HepG2 (cell line): ENCODE results near the gene SPAG9. TPM values are rescaled to one million over a fixed set of nuclear protein-coding genes. Genes with fewer than 3 reads are reported as not detected.

Source experiments
- CC2D1A ChIP-seq: sonication (generic); formaldehyde crosslinking; IDR thresholded peaks from 2 replicates; pipeline ENCODE4 v1.8.1; 2023; ENCODE audit warnings: mild to moderate bottlenecking, missing genetic modification reagents
- CEBPG ChIP-seq: IDR thresholded peaks from 2 replicates; pipeline ENCODE4 v1.6.1; 2016
- CREB1 ChIP-seq, 2 experiments: fragments of 450-650 bp in 1 of 2; IDR thresholded peaks; 2 replicates each; pipeline ENCODE4 v1.6.1; 2016 to 2017; ENCODE audit warnings: control low read depth in 1 of 2, mild to moderate bottlenecking in 1 of 2, missing compliant biosample characterization in 1 of 2, missing genetic modification characterization in 1 of 2
- MAFG ChIP-seq: sonication (generic); formaldehyde crosslinking; IDR thresholded peaks from 2 replicates; pipeline ENCODE4 v1.5.1; 2020; ENCODE audit warnings: mild to moderate bottlenecking, missing genetic modification reagents
- MED1 ChIP-seq: sonication (generic); formaldehyde crosslinking; IDR thresholded peaks from 2 replicates; pipeline ENCODE4 v1.4.0; 2020; ENCODE audit warnings: missing genetic modification reagents
- NCOA2 ChIP-seq: sonication (generic); formaldehyde crosslinking; IDR thresholded peaks from 2 replicates; pipeline ENCODE4 v1.8.0; 2022; ENCODE audit warnings: inconsistent platforms
- PCBP1 ChIP-seq: fragments of 200-400 bp; formaldehyde crosslinking; IDR thresholded peaks from 2 replicates; pipeline ENCODE4 v1.6.1; 2017; ENCODE audit warnings: mild to moderate bottlenecking, low read depth, low read length, borderline replicate concordance
- PPARG ChIP-seq: conservative IDR thresholded peaks from 2 replicates; pipeline ENCODE4 v1.6.1; 2016; ENCODE audit warnings: missing biosample characterization, missing genetic modification reagents
- SAP130 ChIP-seq: IDR thresholded peaks from 2 replicates; pipeline ENCODE4 v1.6.1; 2016; ENCODE audit warnings: low read depth
- SP4 ChIP-seq: sonication (generic); formaldehyde crosslinking; IDR thresholded peaks from 2 replicates; pipeline ENCODE4 v1.8.1; 2023; ENCODE audit warnings: mild to moderate bottlenecking, missing genetic modification reagents
- ZNF562 ChIP-seq: sonication (generic); formaldehyde crosslinking; IDR thresholded peaks from 2 replicates; pipeline ENCODE4 v1.8.0; 2022; ENCODE audit warnings: missing genetic modification reagents, borderline replicate concordance
- polyA plus RNA-seq, 8 experiments: library from polyadenylated mRNA; depleted of rRNA in 3 of 8; stranded (reverse) in 7 of 8; unstranded in 1 of 8; fragments of >200 nt; fragmentation: Illumina TruSeq in 4 of 8; extraction: Trizol in 4 of 8; gene quantifications; 2 replicates each; pipeline versions ENCODE4 v1.2.1 to v1.2.3, GENCODE V29; 2011 to 2016; ENCODE audit warnings: low read depth in 4 of 8, missing spikeins in 1 of 8, mixed read lengths in 1 of 8; ENCODE audit not compliant: insufficient read depth in 1 of 8
- total RNA-seq, 5 experiments: library from RNA; depleted of rRNA; stranded (reverse); fragments of >200 nt; fragmentation: Illumina TruSeq; extraction: Trizol; gene quantifications; 2 replicates each; pipeline ENCODE4 v1.2.3, GENCODE V29; 2016; ENCODE audit warnings: low read depth in 1 of 5
- TF ChIP-seq, protein P1 (sequence below): sonication (generic); formaldehyde crosslinking; IDR thresholded peaks from 2 replicates; pipeline ENCODE4 v1.5.0; 2020; ENCODE audit warnings: mild to moderate bottlenecking, missing genetic modification reagents
- TF ChIP-seq, protein P2 (sequence below): sonication (generic); formaldehyde crosslinking; IDR thresholded peaks from 2 replicates; pipeline ENCODE4 v1.4.0; 2020; ENCODE audit warnings: mild to moderate bottlenecking, missing genetic modification reagents

Gene SPAG9
- total and polyA plus RNA-seq, 2 of the 13 experiments (the other 11 are each of a cell fraction or from before 2014, with no cell fraction given) = 43.2 to 78.6 TPM

DNA sequence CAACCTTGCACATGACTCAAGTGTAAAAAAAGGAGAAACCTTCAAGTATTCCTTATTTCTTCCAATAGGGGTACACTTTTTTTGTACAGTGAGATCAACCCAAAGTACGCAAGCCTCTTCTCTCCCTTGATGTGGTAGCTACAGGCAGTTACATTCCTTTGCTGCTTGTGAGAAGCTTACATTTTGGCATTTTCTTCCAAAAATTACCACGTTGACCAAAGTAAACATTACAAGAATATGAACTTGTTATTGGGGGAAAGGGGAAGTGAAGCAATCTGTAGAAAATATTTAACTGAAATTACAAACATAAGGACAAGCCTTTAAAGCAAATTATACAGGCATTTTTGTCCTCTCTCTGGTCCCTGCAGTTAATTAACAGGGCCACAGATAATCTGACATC, 157.5 kb downstream of the SPAG9 start (continued):
- TF ChIP-seq SAP130 (CRISPR knock-in tag) (0 out of 2 replicates have a peak, but pooled peaks have one; percentile 24), CEBPG (CRISPR knock-in tag) (peak; percentile 76), NCOA2 (peak; percentile 17; the same call in 1 of the 2 replicates), MED1 (CRISPR knock-in tag) (peak; percentile 18; the same call in 1 of the 2 replicates), PCBP1 (no peak), SP4 (CRISPR knock-in tag) (no peak), CREB1 (IDR thresholded peaks at IDR 0.05) (no peak), CREB1 (CRISPR knock-in tag; IDR thresholded peaks at IDR 0.05) (peak; percentile 40; the same call in 1 of the 2 replicates), ZNF562 (CRISPR knock-in tag) (no peak), MAFG (CRISPR knock-in tag) (no peak), PPARG (CRISPR knock-in tag) (peak; percentile 94), CC2D1A (CRISPR knock-in tag) (no peak)
- TF ChIP-seq, protein P1, sequence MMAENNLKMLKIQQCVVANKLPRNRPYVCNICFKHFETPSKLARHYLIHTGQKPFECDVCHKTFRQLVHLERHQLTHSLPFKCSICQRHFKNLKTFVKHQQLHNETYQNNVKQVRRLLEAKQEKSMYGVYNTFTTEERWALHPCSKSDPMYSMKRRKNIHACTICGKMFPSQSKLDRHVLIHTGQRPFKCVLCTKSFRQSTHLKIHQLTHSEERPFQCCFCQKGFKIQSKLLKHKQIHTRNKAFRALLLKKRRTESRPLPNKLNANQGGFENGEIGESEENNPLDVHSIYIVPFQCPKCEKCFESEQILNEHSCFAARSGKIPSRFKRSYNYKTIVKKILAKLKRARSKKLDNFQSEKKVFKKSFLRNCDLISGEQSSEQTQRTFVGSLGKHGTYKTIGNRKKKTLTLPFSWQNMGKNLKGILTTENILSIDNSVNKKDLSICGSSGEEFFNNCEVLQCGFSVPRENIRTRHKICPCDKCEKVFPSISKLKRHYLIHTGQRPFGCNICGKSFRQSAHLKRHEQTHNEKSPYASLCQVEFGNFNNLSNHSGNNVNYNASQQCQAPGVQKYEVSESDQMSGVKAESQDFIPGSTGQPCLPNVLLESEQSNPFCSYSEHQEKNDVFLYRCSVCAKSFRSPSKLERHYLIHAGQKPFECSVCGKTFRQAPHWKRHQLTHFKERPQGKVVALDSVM (CRISPR knock-in tag) = 0 out of 2 replicates have a peak, but pooled peaks have one; percentile 14
- TF ChIP-seq, protein P2, sequence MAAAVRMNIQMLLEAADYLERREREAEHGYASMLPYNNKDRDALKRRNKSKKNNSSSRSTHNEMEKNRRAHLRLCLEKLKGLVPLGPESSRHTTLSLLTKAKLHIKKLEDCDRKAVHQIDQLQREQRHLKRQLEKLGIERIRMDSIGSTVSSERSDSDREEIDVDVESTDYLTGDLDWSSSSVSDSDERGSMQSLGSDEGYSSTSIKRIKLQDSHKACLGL = no peak
